ENCODE measurements around the gene PCK1.

DNA sequence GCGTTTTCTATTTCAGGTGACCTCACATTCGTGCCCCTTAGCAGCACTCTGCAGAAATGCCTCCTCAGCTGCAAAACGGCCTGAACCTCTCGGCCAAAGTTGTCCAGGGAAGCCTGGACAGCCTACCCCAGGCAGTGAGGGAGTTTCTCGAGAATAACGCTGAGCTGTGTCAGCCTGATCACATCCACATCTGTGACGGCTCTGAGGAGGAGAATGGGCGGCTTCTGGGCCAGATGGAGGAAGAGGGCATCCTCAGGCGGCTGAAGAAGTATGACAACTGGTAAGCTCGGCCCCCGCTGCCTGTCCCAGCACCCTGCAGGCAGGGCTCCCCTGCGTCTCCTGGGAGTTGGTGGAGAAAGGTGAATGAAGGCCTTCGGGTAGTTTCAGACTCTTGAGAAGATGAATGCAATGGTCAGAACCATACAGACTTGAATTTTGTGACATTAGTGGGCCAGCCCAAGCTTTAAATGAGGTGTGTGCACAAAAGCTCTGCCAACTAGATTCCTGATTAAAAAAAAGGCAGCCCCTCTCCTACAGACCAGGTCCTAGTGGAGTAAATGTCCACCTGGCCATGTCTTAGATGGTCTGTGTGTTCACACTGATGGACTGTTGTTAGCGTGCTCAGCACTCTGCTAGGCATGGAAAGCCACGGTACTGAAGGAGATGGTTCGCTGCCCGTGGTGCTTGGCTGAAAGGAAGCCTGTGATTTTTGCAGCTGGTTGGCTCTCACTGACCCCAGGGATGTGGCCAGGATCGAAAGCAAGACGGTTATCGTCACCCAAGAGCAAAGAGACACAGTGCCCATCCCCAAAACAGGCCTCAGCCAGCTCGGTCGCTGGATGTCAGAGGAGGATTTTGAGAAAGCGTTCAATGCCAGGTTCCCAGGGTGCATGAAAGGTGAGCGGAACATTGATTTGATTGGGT lies 708 bp downstream of the PCK1 start:
- TF ChIP-seq, protein P1, sequence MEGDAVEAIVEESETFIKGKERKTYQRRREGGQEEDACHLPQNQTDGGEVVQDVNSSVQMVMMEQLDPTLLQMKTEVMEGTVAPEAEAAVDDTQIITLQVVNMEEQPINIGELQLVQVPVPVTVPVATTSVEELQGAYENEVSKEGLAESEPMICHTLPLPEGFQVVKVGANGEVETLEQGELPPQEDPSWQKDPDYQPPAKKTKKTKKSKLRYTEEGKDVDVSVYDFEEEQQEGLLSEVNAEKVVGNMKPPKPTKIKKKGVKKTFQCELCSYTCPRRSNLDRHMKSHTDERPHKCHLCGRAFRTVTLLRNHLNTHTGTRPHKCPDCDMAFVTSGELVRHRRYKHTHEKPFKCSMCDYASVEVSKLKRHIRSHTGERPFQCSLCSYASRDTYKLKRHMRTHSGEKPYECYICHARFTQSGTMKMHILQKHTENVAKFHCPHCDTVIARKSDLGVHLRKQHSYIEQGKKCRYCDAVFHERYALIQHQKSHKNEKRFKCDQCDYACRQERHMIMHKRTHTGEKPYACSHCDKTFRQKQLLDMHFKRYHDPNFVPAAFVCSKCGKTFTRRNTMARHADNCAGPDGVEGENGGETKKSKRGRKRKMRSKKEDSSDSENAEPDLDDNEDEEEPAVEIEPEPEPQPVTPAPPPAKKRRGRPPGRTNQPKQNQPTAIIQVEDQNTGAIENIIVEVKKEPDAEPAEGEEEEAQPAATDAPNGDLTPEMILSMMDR (IDR thresholded peaks at IDR 0.05) = no peak
- TF ChIP-seq POLR2A (IDR thresholded peaks at IDR 0.05) = peak; percentile 7
